HL-60 (cell line): ENCODE results near the gene SMAD7.

ENCODE experiments used
- CTCF ChIP-seq: IDR thresholded peaks from one replicate; pipeline ENCODE4 v1.5.1; 2011; ENCODE audit warnings: low read length, control low read depth, inconsistent platforms; ENCODE audit not compliant: insufficient read depth
- GABPA ChIP-seq: IDR thresholded peaks from 2 replicates; pipeline ENCODE4 v1.6.1; 2012; ENCODE audit warnings: low read depth
- POLR2AphosphoS5 ChIP-seq: IDR thresholded peaks from 2 replicates; pipeline ENCODE4 v1.6.1; 2012; ENCODE audit warnings: low read depth
- REST ChIP-seq: IDR thresholded peaks from 2 replicates; pipeline ENCODE4 v1.6.1; 2012; ENCODE audit warnings: low read depth; ENCODE audit not compliant: insufficient replicate concordance

GRCh38 chr18:48913201-48913600 is 37.6 kb downstream of the SMAD7 start:
- TF ChIP-seq GABPA (no peak), CTCF (no peak), POLR2AphosphoS5 (no peak), REST (no peak)
